HG03565 (cell line): Measurements from ENCODE around the gene KCNK16.

ENCODE experiments used
- ATAC-seq: cut with Tn5 transposase; IDR thresholded peaks from one replicate; pipeline ENCODE4 v1.9.1; 2021; ENCODE audit warnings: mild to moderate bottlenecking, moderate library complexity; ENCODE audit not compliant: unreplicated experiment

The KCNK16 gene

GRCh38 chr6:39342692-39343395 is 20.3 kb upstream of the KCNK16 start:
- no peak for ATAC-seq

DNA sequence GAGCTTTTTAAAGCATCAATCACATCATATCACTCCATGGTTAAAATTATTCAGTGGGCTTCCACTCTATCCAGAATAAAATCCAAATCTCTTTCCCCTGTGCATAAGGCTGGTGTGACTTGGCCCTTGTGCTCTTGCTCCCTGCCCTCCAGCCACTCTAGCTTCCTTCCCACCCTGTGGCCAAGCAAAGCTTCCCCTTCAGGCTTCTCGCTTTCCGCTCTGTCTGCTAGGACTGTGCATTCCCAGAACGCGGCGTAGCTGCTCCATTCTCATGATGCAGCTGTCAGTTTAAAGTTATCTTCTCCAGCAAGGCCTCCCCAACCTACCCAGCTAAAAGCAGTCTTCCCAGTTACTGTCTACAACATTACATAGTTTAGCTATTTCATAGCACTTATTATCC is 19.4 kb upstream of the KCNK16 start:
- no peak for ATAC-seq

- ATAC-seq, result no peak
Observed at GRCh38 chr6:39341352-39341751, 18.9 kb upstream of the KCNK16 start.

GRCh38 chr6:39339868-39340550 is 17.5 kb upstream of the KCNK16 start:
- ATAC-seq, result no peak

DNA sequence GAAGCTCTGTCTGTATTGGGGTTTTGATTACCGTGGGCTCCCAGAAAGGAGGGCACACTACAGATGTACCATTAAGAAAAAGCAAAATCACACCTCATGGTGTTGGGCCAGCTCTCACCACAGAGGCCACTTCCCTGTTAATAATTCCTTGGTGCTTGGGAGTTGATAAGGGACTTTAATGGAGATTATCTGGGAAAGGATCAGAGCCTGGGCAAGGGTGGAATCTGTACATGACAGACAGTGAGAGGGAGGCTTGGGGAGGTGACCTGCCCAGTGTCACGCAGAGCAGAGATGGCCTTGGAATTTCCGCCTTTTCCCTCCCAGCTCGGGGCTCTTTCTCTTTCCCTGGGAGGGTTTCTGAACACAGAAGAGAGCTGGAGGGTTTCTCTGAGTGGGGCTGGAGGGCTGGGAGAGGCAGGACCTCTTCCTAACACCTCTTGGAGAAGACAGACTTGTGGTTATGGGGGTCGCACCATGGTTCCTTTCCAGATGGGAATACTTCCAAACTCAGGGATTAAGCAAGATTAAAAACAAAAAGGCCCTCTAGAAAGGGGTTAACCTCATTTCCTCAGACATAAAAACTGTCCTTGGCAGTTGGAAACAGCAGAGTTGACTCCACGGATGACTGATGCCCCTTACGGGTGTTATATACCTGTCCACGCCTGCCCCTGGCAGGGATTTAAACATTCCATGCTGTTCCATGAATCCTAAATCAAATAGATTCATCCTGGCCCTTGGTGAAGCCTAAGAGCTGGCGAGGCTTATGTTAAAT is 16.8 kb upstream of the KCNK16 start:
- ATAC-seq, result no peak

- ATAC-seq, result no peak
Observed at GRCh38 chr6:39338397-39338796, 15.9 kb upstream of the KCNK16 start.

- no peak for ATAC-seq
Observed at GRCh38 chr6:39335780-39336545, 13.5 kb upstream of the KCNK16 start.

- ATAC-seq, result no peak
Observed at GRCh38 chr6:39333644-39334438, 11.3 kb upstream of the KCNK16 start.

GRCh38 chr6:39330476-39330875 is 8.0 kb upstream of the KCNK16 start:
- ATAC-seq, result no peak

DNA sequence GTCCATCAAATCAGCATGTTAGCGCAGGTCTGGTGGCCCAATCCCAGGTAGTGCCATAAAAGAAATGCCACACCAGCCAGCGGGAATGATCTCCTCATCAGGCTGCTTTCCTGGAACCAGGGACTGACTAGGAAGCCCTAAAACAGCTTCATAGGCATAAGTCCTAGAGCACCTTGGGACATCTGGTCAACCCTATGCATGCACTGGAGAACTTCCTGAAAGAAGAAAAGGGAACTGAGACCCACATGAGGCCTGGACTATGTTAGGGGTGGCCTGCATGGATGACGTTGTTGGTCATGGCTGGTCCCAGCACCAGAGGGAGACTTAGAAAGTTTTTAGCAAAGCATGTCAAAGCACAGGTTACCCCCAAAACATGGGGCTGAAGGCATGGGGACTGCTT is 7.6 kb upstream of the KCNK16 start:
- ATAC-seq, result no peak

DNA sequence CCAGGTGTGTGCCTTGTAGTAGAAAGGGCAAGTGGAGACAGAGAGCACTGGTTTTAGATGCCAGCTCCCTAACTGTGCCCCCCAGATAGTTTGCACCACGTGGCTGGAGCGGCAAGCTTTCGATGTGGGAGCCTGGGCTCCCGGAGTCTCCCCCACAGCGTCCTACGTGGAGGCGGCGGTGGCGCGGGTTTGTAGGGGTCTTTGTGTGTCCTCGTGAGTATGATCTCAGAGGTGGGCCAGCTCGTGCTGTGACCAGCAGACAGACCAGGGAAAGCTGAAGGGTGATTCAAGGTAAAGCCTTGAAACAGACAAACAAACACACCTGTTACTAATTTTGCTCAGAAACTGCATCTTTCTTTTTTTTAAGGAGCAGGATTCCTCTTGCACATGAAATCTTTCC is 5.6 kb upstream of the KCNK16 start:
- no peak for ATAC-seq

DNA sequence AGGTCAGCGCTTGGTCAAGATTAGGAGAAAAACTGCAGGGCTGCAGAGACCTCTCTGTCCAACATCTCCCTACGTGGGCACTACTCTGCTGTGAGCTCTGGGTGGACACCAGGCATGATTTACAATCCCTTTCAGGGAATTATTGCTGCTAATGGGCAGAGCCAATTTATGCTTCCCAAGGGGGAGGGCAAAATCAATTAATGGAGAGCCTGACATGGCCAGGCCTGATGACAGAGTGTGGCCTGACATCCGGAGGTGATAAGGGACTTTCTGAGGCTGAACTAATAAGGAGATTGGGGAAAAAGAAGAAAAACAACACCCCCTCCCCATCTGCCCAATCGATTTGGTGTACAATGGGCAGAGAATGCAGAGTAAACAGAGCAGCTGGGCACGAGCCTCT is 5.0 kb upstream of the KCNK16 start:
- no peak for ATAC-seq

- ATAC-seq, result no peak
Observed at GRCh38 chr6:39321761-39322160, 741 bp downstream of the KCNK16 start.

GRCh38 chr6:39320363-39320984 is 2.0 kb downstream of the KCNK16 start:
- ATAC-seq, result no peak

- no peak for ATAC-seq
Observed at GRCh38 chr6:39319621-39320362, 2.7 kb downstream of the KCNK16 start.

DNA sequence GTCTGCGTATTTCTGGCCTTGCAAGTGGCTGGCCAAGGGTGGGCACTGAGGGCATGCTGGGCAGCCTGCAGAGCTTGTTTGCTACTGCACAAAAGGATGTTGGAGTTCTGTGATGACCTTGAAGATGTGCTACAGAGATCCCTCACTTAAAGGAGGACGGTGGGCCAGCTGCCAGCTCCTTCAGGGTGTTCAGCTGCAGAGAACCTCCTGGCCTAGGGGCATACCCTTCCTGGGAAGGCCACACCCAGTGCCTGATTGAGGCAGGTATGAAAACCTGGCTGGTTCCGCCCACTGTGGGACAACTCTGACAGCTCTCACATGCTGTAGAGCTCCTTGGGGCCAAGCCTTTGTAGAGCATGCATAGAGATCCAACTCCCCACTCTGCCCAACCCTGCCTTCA is 5.2 kb downstream of the KCNK16 start:
- no peak for ATAC-seq

- no peak for ATAC-seq
Observed at GRCh38 chr6:39314273-39314795, 8.2 kb downstream of the KCNK16 start, which contains the start of gene KCNK17. Gene KCNK17 (minus strand): TSS chr6:39314419. CDS start chr6:39314320, 99 bp downstream.

GRCh38 chr6:39313526-39314272 is 8.8 kb downstream of the KCNK16 start:
- ATAC-seq, result no peak
